GM21381 (cell line): ENCODE results near the gene SRBD1.

ENCODE experiments used
- ATAC-seq: cut with Tn5 transposase; IDR thresholded peaks from one replicate; pipeline ENCODE4 v1.9.1; 2021; ENCODE audit warnings: mild to moderate bottlenecking, moderate library complexity; ENCODE audit not compliant: unreplicated experiment

SRBD1 gene

DNA sequence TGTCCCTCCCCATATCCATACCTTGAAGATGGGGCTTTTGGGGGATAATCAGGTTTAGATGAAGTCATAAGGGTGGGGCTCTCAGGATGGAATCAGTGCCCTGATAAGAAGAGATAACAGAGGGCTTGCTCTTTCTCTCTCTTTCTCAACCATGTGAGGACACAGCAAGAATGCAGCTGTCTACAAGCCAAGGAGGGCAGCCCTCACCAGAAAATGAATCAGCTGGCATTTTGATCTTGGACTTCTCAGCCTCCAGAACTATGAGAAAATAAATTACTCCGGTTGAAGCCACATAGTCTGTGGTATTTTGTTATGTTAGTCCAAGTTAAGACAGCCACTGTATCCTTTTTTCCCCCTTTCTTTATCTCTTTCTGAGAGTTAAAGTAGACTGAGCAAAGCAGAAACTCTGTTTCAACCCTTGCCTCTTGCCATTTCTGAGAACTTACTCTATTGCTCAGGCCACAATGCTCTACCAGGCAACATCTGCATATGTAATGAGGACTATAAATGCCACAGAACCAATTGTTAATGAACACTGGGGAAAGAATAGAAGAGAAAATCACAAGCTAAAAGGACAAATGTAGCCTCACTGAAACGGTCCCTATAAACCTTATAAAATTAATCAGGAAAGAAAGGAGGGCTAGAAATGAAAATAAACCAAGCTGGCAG is 56.9 kb downstream of the SRBD1 start:
- no peak for ATAC-seq

GRCh38 chr2:45551862-45552261 is 59.2 kb downstream of the SRBD1 start:
- ATAC-seq = no peak

DNA sequence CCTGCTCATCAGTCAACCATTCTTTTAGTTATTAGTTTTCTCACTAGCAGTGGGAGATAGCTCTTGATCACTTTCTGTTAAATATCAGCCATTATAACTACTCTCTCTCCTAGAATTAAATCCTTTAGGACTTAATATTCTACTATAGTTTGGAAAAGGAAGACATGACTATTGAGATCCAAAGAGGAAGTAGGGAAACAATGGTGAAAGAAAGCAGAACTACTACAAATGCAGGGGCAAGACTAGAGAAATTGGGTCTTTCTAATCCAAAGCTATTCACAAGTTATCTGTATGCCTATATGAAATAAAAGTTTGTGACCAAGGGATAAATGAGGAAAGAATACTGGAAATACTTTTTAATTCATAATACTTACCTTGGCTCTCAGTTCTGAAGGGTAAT is 65.1 kb downstream of the SRBD1 start:
- ATAC-seq = no peak

DNA sequence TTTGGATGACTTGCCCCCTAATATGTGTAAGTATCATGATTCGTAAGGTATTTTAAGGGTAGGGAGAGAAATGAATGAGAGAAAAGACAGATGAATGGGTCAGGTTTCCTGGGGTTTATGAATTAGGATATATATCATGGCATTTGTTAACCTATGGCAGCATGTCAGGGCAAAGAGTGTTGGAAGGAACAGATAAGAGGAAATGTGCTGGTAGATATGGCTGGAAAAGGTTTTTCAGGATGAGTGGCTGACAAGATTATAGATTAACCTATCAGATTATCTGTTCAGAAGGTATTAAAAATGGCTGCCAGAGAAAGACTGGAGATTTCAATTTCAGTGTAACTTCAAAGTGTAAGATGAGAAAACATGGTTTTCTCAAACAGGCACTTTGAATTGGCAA is 67.8 kb downstream of the SRBD1 start:
- ATAC-seq = no peak

GRCh38 chr2:45542013-45542412 is 69.1 kb downstream of the SRBD1 start:
- ATAC-seq = no peak

- no peak for ATAC-seq
Measured at GRCh38 chr2:45541450-45541849, 69.6 kb downstream of the SRBD1 start.

DNA sequence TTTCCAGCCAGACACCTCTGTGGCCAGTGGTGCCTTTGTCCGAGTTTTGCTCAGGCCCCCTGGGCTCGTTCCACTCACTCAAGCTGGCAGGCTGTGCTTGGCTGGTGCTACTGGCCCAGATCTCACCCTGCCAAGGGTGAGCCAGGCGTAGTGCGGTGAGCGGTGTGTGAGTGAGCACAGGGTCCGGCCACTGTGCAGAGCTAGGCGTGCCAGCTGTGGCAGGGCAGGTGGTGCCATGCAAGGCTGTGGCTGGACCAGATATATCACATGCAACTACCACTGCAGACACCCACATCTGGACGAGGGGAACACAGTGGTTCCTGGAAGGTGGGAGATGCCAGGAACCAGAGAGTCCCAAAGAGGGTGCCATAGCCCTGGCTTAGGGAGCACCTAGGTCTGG is 70.1 kb downstream of the SRBD1 start:
- no peak for ATAC-seq

DNA sequence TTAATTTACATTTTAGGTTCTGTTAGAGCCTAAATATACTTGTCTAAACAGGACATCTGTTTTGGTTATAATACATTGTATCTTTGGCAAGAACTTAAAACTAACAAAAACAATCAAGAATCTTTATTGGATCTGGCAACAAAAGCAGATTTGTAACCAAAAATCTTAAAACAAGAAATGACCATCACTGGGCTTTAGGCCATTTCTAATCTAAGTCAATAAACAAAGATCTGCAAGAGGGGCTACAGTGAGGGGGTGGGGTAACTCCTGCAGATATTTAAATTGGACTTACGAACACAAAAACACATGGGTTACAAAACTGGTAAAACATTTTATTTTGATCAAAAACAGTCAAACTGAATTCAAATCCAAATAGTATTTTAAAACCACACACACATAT is 77.3 kb downstream of the SRBD1 start:
- no peak for ATAC-seq

DNA sequence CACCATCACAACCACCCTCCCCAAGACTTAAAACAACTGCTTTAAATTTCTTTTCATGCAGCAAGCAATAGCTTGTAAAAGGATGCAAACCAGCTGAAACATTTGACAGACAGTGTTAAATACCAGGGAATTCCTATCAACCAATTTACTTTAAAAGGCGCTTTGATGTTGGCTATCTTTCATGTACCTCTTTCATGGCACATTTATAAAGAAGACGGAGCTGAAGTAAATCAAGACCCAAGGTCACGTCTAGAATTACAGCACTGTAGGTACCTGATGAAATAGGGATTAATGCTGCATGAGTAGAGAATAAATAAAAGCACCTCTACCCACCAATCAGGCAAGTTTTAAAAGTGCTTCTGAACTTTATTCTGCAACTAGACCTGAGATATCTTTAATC is 78.9 kb downstream of the SRBD1 start:
- ATAC-seq = no peak

DNA sequence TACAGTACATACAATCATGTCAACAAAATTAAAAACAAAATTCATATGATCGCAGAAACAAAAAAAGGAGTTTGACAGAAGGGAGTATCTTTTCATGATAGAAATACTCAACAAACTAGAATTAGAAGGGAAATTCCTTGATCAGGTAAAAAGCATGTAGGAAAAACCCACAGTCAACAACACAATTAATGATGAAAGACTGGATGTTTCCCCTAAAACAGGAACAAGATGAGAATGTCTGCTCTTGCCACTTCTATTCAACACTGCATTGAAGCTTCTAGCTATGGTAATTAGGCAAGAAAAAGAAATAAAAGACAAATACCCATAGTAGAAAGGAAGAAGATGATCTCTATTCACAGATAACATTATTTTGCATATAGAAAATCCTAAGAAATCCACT is 87.1 kb downstream of the SRBD1 start:
- no peak for ATAC-seq

GRCh38 chr2:45518546-45518945 is 92.5 kb downstream of the SRBD1 start:
- no peak for ATAC-seq

DNA sequence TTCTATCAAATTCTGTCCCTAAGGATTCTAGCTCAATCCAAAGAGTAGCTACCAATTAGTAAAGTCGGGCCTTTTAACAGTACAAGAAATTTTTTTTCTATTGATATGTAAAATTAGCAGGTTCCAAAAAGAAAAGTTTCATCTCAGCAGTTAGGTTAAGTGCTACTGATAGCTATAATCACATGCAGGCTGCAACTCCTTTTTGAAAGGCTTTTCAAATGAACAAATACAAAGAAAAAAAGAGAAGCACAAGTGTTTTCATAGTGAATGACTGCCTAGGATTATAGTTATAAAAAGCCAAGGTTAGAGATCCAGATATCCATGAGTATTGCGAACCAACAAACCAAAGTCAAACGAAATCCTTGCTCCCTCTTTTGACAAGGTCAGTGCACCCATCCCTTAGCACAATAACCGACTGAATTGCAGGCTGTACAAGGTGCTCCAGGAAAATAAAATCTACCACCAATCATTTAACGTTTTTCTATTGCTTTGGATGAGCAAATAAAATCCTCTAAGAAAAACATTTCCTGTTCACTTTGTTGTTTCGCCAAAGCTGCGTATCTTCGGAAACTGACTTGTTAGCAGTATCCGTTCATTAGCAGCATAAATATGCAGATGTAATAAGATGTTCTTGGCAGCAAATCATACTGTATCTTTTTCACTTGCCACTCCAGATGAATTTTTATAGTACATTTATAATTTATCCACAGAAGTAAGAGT is 100.2 kb downstream of the SRBD1 start:
- no peak for ATAC-seq

DNA sequence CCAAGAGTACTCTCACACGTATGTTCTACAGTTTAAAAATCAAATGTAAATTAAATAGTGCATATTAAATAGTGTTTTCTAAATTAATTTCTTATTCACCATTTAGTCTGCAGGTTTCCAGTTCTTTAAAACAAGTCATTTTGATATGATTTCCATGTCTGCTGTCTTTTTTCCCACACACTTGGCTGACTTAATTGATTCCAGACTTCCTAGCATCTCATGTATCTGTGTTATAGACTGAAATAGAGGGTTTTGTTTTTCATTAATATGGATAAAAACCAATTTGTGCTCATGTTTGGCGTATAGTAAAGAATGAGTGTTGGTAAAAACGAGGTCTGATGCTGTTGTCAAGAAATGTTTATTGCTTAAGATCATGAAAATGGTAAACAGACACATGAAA is 104.3 kb downstream of the SRBD1 start:
- ATAC-seq = no peak

DNA sequence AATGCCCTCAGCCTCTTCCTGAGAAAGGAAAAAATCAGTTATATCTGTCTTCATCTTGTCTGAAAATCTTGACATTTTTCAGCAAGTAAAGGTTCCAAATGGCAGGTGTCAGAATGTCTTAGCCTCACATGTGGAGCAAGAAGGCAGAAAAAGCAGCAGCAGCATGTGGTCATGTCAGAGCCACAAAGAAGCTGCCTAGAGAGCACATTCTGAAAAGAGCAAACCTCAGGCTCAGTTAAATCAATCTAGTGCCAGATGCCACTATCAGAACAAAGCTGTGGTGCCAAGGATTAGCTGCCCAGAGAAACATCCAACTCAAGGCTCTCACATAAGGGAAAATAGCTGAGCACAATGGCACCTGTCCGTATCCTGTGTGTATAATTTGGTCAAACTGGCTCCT is 105.9 kb downstream of the SRBD1 start:
- ATAC-seq = no peak

DNA sequence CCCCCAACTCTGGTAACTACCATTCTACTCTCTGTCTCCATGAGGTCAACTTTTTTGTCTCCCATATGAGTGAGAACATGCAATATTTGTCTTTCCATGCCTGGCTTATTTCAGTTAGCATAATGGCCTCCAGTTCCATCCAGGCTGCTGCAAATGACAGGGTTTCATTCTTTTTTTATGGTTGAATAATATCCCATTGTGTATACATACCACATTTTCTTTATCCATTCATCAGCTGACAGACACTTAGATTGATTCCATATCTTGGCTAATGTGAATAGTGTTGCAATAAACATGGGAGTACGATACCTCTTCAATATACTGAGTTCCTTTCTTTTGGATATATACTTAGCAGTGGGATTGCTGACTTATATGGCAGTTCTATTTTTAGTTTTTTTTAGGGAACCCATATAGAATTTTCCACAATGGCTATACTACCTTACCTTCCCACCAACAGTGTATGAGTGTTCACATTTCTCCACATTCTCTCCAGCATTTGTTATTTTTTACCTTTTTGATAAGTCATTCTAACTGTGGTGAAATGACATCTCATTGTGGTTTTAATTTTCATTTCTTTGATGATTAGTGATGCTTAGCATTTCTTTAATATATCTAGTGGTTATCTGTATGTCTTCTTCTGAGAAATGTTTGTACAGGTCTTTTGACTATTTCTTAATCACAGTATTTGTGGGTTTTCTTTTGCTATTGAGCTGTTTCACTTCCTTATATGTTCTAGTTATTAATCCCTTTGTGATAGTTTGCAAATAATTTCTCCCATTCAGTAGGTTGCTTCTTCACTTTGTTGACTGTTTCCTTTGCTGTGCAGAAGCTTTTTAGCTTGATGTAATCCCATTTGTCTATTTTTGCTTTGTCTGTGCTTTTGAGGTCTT is 112.2 kb downstream of the SRBD1 start:
- ATAC-seq = no peak

DNA sequence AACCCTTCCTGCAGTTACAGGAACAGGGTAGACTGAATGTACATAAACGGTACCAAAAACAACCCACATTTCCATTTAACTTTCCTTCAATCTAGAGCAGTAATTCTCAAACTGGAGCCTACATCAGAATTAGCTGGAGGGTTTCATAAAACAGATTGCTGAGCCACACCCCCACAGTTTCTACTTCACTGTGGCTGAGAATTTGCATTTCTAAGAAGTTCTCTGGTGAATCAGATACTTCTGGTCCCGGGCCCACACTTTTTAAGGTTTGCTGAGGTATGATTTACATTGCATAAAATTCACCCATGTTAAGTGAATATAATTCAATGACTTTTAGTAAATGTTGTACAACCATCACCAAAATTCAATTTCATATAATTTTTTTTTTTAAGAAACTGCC is 113.7 kb downstream of the SRBD1 start:
- ATAC-seq = peak; percentile 86

DNA sequence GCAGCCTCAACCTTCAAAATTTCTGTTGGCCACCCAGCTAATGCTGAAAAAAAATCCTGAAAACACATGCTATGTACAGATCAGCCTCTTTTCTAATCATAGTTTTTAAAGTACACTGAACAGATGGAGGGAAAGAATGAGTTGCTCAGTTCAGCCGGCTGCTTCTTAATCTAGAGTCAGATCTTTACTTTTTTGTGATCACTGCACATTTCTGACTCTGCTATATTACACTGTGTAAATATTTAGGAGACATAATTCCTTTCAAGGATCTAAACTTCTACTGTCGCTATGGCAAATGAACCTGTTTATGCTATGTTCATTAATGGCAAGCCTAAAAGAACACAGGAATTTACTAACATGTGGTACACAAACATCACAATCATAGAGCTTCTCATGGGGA is 114.2 kb downstream of the SRBD1 start:
- ATAC-seq = peak; percentile 6

DNA sequence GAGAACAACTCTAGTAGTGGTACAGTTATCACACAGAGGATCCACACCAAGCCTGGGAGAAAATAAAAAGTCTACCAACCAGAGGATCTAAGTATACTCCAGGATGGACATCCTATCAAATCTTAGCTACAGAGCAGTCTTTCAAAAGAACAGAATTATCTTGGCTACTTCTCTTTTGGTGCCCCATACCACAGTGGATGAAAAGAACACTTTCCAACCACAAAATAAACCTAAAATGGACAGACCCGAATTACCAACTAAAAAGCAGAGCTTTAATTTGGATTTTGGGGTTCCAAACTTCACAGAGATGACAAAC is 116.1 kb downstream of the SRBD1 start:
- ATAC-seq = no peak

DNA sequence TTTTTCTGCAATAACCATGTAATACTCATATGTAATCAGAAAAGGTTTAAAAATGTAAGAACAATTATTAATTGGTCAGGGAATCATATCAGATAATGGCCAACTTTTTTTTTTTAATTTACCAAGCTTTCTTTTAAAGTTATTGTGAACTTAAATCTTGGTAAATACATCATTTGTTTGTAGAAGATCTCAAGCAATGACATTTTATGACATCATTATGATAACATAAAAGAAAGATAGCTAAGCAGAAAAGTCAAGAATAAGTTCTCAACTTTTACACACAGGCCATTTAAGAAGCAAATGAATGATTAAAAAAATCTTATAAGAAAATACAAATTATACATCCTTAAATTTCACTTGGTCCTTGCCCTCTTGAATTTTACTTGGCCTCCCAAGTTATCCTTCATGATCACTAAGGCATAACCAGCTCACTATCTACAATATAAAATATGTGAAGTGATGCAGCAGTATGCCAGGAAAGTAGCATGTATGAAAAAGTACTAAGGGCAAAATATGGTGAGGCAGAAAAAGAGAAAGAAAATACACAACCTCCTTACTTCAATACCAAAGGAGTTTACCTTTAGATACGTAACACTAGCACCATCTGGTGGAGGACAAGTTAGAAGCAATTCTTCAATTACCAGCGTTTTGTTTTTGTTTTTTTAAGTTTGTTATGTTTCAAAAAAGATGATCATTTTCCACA is 116.6 kb downstream of the SRBD1 start:
- no peak for ATAC-seq

- no peak for ATAC-seq
Measured at GRCh38 chr2:45484965-45485364, 126.1 kb downstream of the SRBD1 start.

GRCh38 chr2:45483997-45484396 is 127.1 kb downstream of the SRBD1 start:
- no peak for ATAC-seq
